B cell (primary cell): ENCODE results near the gene MMP24.

Source experiments
- CTCF ChIP-seq: fragments of 200-600 bp; IDR thresholded peaks from one replicate; pipeline ENCODE4 v1.8.0; 2022; ENCODE audit warnings: antibody characterized with exemption, mild to moderate bottlenecking
- EZH2 ChIP-seq: IDR thresholded peaks from 2 replicates; pipeline ENCODE4 v1.6.1; 2012; ENCODE audit warnings: borderline replicate concordance, low read depth, mild to moderate bottlenecking, moderate library complexity, low read length; ENCODE audit not compliant: insufficient read depth, poor library complexity, severe bottlenecking

- no peak for TF ChIP-seq CTCF
- no peak for TF ChIP-seq EZH2
These were observed 66.2 kb downstream of the MMP24 start for GRCh38 chr20:35292504-35293285.
